ENCODE measurements around the gene F9. TPM values are rescaled to one million over a fixed set of nuclear protein-coding genes. Genes with fewer than 3 reads are reported as not detected.
"Not testable (repeated sequence)": the region's sequence is repeated elsewhere in the genome, so short reads cannot be mapped to it uniquely, and the experiment has no call there.

The F9 gene
- total and polyA plus RNA-seq, 7 experiments from 2014 or later = not detected

GRCh38 chrX:139528829-139529228, 1.7 kb upstream of the F9 start:
- CTCF ChIA-PET; intact Hi-C loops (cut with micrococcal nuclease); H3K36me3 Mint-ChIP-seq; DNase-seq; H3K4me3 ChIP-seq (ENCODE audit: low read length); H3K4me1 Mint-ChIP-seq; H3K27ac ChIP-seq (ENCODE audit: low read depth, low read length); H3K4me1 ChIP-seq (ENCODE audit: control insufficient read depth in 2 of 2, insufficient read depth in 2 of 2, low read length in 2 of 2); POLR2A ChIA-PET; H3K27me3 Mint-ChIP-seq; H3K4me3 Mint-ChIP-seq; H3K36me3 ChIP-seq (ENCODE audit: control insufficient read depth in 2 of 3, insufficient read depth in 3 of 3, low read length in 3 of 3); H3K9me3 ChIP-seq (ENCODE audit: control insufficient read depth in 2 of 3, low read length in 3 of 3); H3K27ac Mint-ChIP-seq; H3K9me3 Mint-ChIP-seq; ATAC-seq; H3K27me3 ChIP-seq (ENCODE audit: control insufficient read depth in 2 of 2, insufficient read depth in 2 of 2, low read length in 2 of 2): not testable (repeated sequence)

- ATAC-seq (no peak), DNase-seq (no peak)
- H3K4me3 ChIP-seq (ENCODE audit: low read length) = no peak overlapping the region
- no peak overlapping the region for H3K4me3 Mint-ChIP-seq
- no peaks in the 10 kb centered on the region for H3K36me3 ChIP-seq (ENCODE audit: control insufficient read depth in 2 of 3, insufficient read depth in 3 of 3, low read length in 3 of 3)
- CTCF ChIA-PET = no interaction called here
- H3K27me3 ChIP-seq (ENCODE audit: control insufficient read depth in 2 of 2, insufficient read depth in 2 of 2, low read length in 2 of 2) = no peaks in the 10 kb centered on the region
- no peaks in the 10 kb centered on the region for H3K4me1 Mint-ChIP-seq
- H3K27me3 Mint-ChIP-seq = peaks cover 0 to 3% (median 0%) of the 10 kb centered on the region in 5 donors
- H3K9me3 ChIP-seq (ENCODE audit: control insufficient read depth in 2 of 3, low read length in 3 of 3) = no peaks in the 10 kb centered on the region
- no peaks in the 10 kb centered on the region for H3K36me3 Mint-ChIP-seq
- H3K4me1 ChIP-seq (ENCODE audit: control insufficient read depth in 2 of 2, insufficient read depth in 2 of 2, low read length in 2 of 2) = no peaks in the 10 kb centered on the region
- no peak overlapping the region for H3K27ac ChIP-seq (ENCODE audit: low read depth, low read length)
- no peak overlapping the region for H3K27ac Mint-ChIP-seq
- H3K9me3 Mint-ChIP-seq = no peaks in the 10 kb centered on the region
- intact Hi-C loops (cut with micrococcal nuclease) = no loop called here
- POLR2A ChIA-PET = no interaction called here
These were observed 2.3 kb downstream of the F9 start for GRCh38 chrX:139532834-139533233.

- ChIA-PET CTCF (no interaction called here), POLR2A (no interaction called here)
- Histone ChIP-seq H3K4me3 (ENCODE audit: low read length) (no peak overlapping the region), H3K27me3 (ENCODE audit: control insufficient read depth in 2 of 2, insufficient read depth in 2 of 2, low read length in 2 of 2) (no peaks in the 10 kb centered on the region), H3K36me3 (ENCODE audit: control insufficient read depth in 2 of 3, insufficient read depth in 3 of 3, low read length in 3 of 3) (no peaks in the 10 kb centered on the region), H3K4me1 (ENCODE audit: control insufficient read depth in 2 of 2, insufficient read depth in 2 of 2, low read length in 2 of 2) (no peaks in the 10 kb centered on the region), H3K9me3 (ENCODE audit: control insufficient read depth in 2 of 3, low read length in 3 of 3) (no peaks in the 10 kb centered on the region), H3K27ac (ENCODE audit: low read depth, low read length) (no peak overlapping the region)
- Mint-ChIP-seq H3K9me3 (no peaks in the 10 kb centered on the region), H3K4me3 (no peak overlapping the region), H3K36me3 (no peaks in the 10 kb centered on the region), H3K27me3 (peaks cover 0 to 3% (median 0%) of the 10 kb centered on the region in 5 donors), H3K4me1 (no peaks in the 10 kb centered on the region), H3K27ac (no peak overlapping the region)
- DNase-seq (no peak), ATAC-seq (no peak)
- intact Hi-C loops (cut with micrococcal nuclease) = no loop called here
These were observed 2.9 kb downstream of the F9 start for GRCh38 chrX:139533444-139533843.

- H3K27ac Mint-ChIP-seq = no peak overlapping the region
- Histone ChIP-seq H3K27ac (ENCODE audit: low read depth, low read length) (no peak overlapping the region), H3K4me1 (ENCODE audit: control insufficient read depth in 2 of 2, insufficient read depth in 2 of 2, low read length in 2 of 2) (no peaks in the 10 kb centered on the region), H3K4me3 (ENCODE audit: low read length) (no peak overlapping the region), H3K27me3 (ENCODE audit: control insufficient read depth in 2 of 2, insufficient read depth in 2 of 2, low read length in 2 of 2) (no peaks in the 10 kb centered on the region), H3K9me3 (ENCODE audit: control insufficient read depth in 2 of 3, low read length in 3 of 3) (no peaks in the 10 kb centered on the region), H3K36me3 (ENCODE audit: control insufficient read depth in 2 of 3, insufficient read depth in 3 of 3, low read length in 3 of 3) (no peaks in the 10 kb centered on the region)
- H3K4me3 Mint-ChIP-seq = no peak overlapping the region
- ChIA-PET POLR2A (no interaction called here), CTCF (no interaction called here)
- no peaks in the 10 kb centered on the region for H3K9me3 Mint-ChIP-seq
- peaks cover 0 to 3% (median 0%) of the 10 kb centered on the region in 5 donors for H3K27me3 Mint-ChIP-seq
- intact Hi-C loops (cut with micrococcal nuclease) = no loop called here
- DNase-seq (no peak), ATAC-seq (no peak)
- no peaks in the 10 kb centered on the region for H3K4me1 Mint-ChIP-seq
- no peaks in the 10 kb centered on the region for H3K36me3 Mint-ChIP-seq
These were observed 8.6 kb downstream of the F9 start for GRCh38 chrX:139538907-139539790.

- Mint-ChIP-seq H3K4me1 (no peaks in the 10 kb centered on the region), H3K4me3 (no peak overlapping the region), H3K27ac (no peak overlapping the region), H3K27me3 (peaks cover 0 to 2% (median 0%) of the 10 kb centered on the region in 5 donors), H3K9me3 (no peaks in the 10 kb centered on the region), H3K36me3 (no peaks in the 10 kb centered on the region)
- DNase-seq = no peak
- CTCF ChIA-PET = no interaction called here
- H3K4me3 ChIP-seq (ENCODE audit: low read length) = no peak overlapping the region
- no peaks in the 10 kb centered on the region for H3K36me3 ChIP-seq (ENCODE audit: control insufficient read depth in 2 of 3, insufficient read depth in 3 of 3, low read length in 3 of 3)
- H3K27ac ChIP-seq (ENCODE audit: low read depth, low read length) = no peak overlapping the region
- no peaks in the 10 kb centered on the region for H3K27me3 ChIP-seq (ENCODE audit: control insufficient read depth in 2 of 2, insufficient read depth in 2 of 2, low read length in 2 of 2)
- no peaks in the 10 kb centered on the region for H3K9me3 ChIP-seq (ENCODE audit: control insufficient read depth in 2 of 3, low read length in 3 of 3)
- ATAC-seq = no peak
- POLR2A ChIA-PET = no interaction called here
- H3K4me1 ChIP-seq (ENCODE audit: control insufficient read depth in 2 of 2, insufficient read depth in 2 of 2, low read length in 2 of 2) = no peaks in the 10 kb centered on the region
- intact Hi-C loops (cut with micrococcal nuclease) = no loop called here
These were observed 12.1 kb downstream of the F9 start for GRCh38 chrX:139542652-139543051.

- Mint-ChIP-seq H3K4me3 (no peak overlapping the region), H3K36me3 (no peaks in the 10 kb centered on the region), H3K9me3 (no peaks in the 10 kb centered on the region), H3K27me3 (no peaks in the 10 kb centered on the region), H3K4me1 (no peaks in the 10 kb centered on the region), H3K27ac (no peak overlapping the region)
- no peak overlapping the region for H3K4me3 ChIP-seq (ENCODE audit: low read length)
- H3K4me1 ChIP-seq (ENCODE audit: control insufficient read depth in 2 of 2, insufficient read depth in 2 of 2, low read length in 2 of 2) = no peaks in the 10 kb centered on the region
- intact Hi-C loops (cut with micrococcal nuclease) = no loop called here
- H3K9me3 ChIP-seq (ENCODE audit: control insufficient read depth in 2 of 3, low read length in 3 of 3) = no peaks in the 10 kb centered on the region
- no peaks in the 10 kb centered on the region for H3K36me3 ChIP-seq (ENCODE audit: control insufficient read depth in 2 of 3, insufficient read depth in 3 of 3, low read length in 3 of 3)
- DNase-seq = no peak
- H3K27me3 ChIP-seq (ENCODE audit: control insufficient read depth in 2 of 2, insufficient read depth in 2 of 2, low read length in 2 of 2) = no peaks in the 10 kb centered on the region
- POLR2A ChIA-PET = no interaction called here
- ATAC-seq = no peak
- H3K27ac ChIP-seq (ENCODE audit: low read depth, low read length) = no peak overlapping the region
- CTCF ChIA-PET = no interaction called here
These were observed 13.4 kb downstream of the F9 start for GRCh38 chrX:139543920-139544319.

- Mint-ChIP-seq H3K27me3 (no peaks in the 10 kb centered on the region), H3K36me3 (no peaks in the 10 kb centered on the region), H3K4me3 (no peak overlapping the region), H3K4me1 (no peaks in the 10 kb centered on the region), H3K27ac (no peak overlapping the region), H3K9me3 (no peaks in the 10 kb centered on the region)
- DNase-seq = no peak
- intact Hi-C loops (cut with micrococcal nuclease) = no loop called here
- Histone ChIP-seq H3K27ac (ENCODE audit: low read depth, low read length) (no peak overlapping the region), H3K4me3 (ENCODE audit: low read length) (no peak overlapping the region), H3K4me1 (ENCODE audit: control insufficient read depth in 2 of 2, insufficient read depth in 2 of 2, low read length in 2 of 2) (no peaks in the 10 kb centered on the region), H3K9me3 (ENCODE audit: control insufficient read depth in 2 of 3, low read length in 3 of 3) (no peaks in the 10 kb centered on the region), H3K36me3 (ENCODE audit: control insufficient read depth in 2 of 3, insufficient read depth in 3 of 3, low read length in 3 of 3) (no peaks in the 10 kb centered on the region), H3K27me3 (ENCODE audit: control insufficient read depth in 2 of 2, insufficient read depth in 2 of 2, low read length in 2 of 2) (no peaks in the 10 kb centered on the region)
- POLR2A ChIA-PET = no interaction called here
- no peak for ATAC-seq
- CTCF ChIA-PET = no interaction called here
These were observed 14.1 kb downstream of the F9 start for GRCh38 chrX:139544591-139544990.

Data from naive thymus-derived CD4-positive, alpha-beta T cell (primary cell).